PFSK-1 (cell line): Measurements from ENCODE around the gene LRRFIP2.

Experiments
- POLR2AphosphoS5 ChIP-seq: IDR thresholded peaks from 2 replicates; pipeline ENCODE4 v1.6.1; 2012; ENCODE audit warnings: low read depth, mild to moderate bottlenecking, control low read depth, low read length, moderate library complexity
- REST ChIP-seq, 2 experiments: IDR thresholded peaks; 2 replicates each; pipeline versions ENCODE4 v1.6.1 to v1.8.0; 2011 to 2012; ENCODE audit warnings: low read depth in 2 of 2, low read length in 2 of 2, control low read depth in 1 of 2, inconsistent platforms in 1 of 2, mild to moderate bottlenecking in 1 of 2, moderate library complexity in 1 of 2; ENCODE audit not compliant: insufficient read depth in 1 of 2
- SIN3A ChIP-seq: IDR thresholded peaks from 2 replicates; pipeline ENCODE4 v1.6.1; 2012; ENCODE audit warnings: mild to moderate bottlenecking, low read length, moderate library complexity, borderline replicate concordance; ENCODE audit not compliant: insufficient read depth
- TAF1 ChIP-seq: IDR thresholded peaks from 2 replicates; pipeline ENCODE4 v1.6.1; 2012; ENCODE audit warnings: low read length, control low read depth, borderline replicate concordance; ENCODE audit not compliant: insufficient read depth

- TF ChIP-seq TAF1 (no peak), SIN3A (no peak), REST (IDR thresholded peaks at IDR 0.05; ENCODE audit: insufficient read depth in 1 of 2, low read depth in 2 of 2, low read length in 2 of 2) (no peak), POLR2AphosphoS5 (no peak)
Measured at GRCh38 chr3:37138816-37139215, 35.6 kb downstream of the LRRFIP2 start.
